Transverse colon (tissue), 4 donors: ENCODE results near the gene PANX3.

Source experiments
- CTCF ChIP-seq, 5 experiments: fragments of 200-600 bp in 3 of 5; fragments of 450-650 bp in 2 of 5; sonication (generic) in 3 of 5; IDR thresholded peaks; 1 replicate in 2 of 5; 2 replicates in 3 of 5; pipeline ENCODE4 v1.5.1; 2016 to 2017; ENCODE audit warnings: antibody characterized with exemption in 5 of 5, inconsistent platforms in 3 of 5, mild to moderate bottlenecking in 2 of 5, moderate library complexity in 1 of 5
- EP300 ChIP-seq: sonication (generic); formaldehyde crosslinking; IDR thresholded peaks from one replicate; pipeline ENCODE4 v1.6.1; 2017; ENCODE audit warnings: antibody characterized with exemption, low read depth
- POLR2A ChIP-seq: fragments of 450-650 bp; IDR thresholded peaks from one replicate; pipeline ENCODE4 v1.6.1; 2016; ENCODE audit warnings: antibody characterized with exemption, mild to moderate bottlenecking, moderate library complexity
- POLR2AphosphoS5 ChIP-seq, 3 donors: sonication (generic); formaldehyde crosslinking; IDR thresholded peaks; one replicate each; pipeline ENCODE4 v1.6.1; 2016; ENCODE audit warnings: antibody characterized with exemption in 3 of 3

GRCh38 chr11:124612567-124613246 lies 1.5 kb downstream of the PANX3 start:
- TF ChIP-seq CTCF (IDR thresholded peaks at IDR 0.05) (no peak), EP300 (no peak), POLR2A (no peak), POLR2AphosphoS5 (IDR thresholded peaks at IDR 0.05) (no peak)
